K562 (cell line): ENCODE measurements around the gene TCP10L. TPM values are rescaled to one million over a fixed set of nuclear protein-coding genes. Genes with fewer than 3 reads are reported as not detected.
A peak's percentile ranks its signal among the peaks of the same experiment; 100 is the strongest.

Experiments
- CHD4 ChIP-seq: fragments of 200-600 bp; sonication (generic); IDR thresholded peaks from 3 replicates; pipeline ENCODE4 v1.6.1; 2012; ENCODE audit warnings: low read depth, mild to moderate bottlenecking, mixed read lengths, low read length, inconsistent platforms; ENCODE audit not compliant: insufficient read depth, insufficient replicate concordance, poor library complexity, severe bottlenecking
- CREM ChIP-seq: IDR thresholded peaks from 2 replicates; pipeline ENCODE4 v1.6.1; 2014; ENCODE audit warnings: antibody characterized with exemption, low read depth
- DNMT1 ChIP-seq: fragments of 450-650 bp; IDR thresholded peaks from 2 replicates; pipeline ENCODE4 v1.6.1; 2016; ENCODE audit warnings: antibody characterized with exemption, mild to moderate bottlenecking
- HCFC1 ChIP-seq: IDR thresholded peaks from 2 replicates; pipeline ENCODE4 v1.6.1; 2012; ENCODE audit warnings: low read depth, low read length, improper control_type of control experiment
- L3MBTL2 ChIP-seq: fragments of 450-650 bp; IDR thresholded peaks from 2 replicates; pipeline ENCODE4 v1.6.1; 2016; ENCODE audit warnings: mild to moderate bottlenecking, moderate library complexity
- MEIS2 ChIP-seq: fragments of 450-650 bp; IDR thresholded peaks from 2 replicates; pipeline ENCODE4 v1.6.1; 2014; ENCODE audit warnings: mild to moderate bottlenecking; ENCODE audit not compliant: partially characterized antibody
- NCOR1 ChIP-seq: fragments of 450-650 bp; IDR thresholded peaks from 2 replicates; pipeline ENCODE4 v1.6.1; 2016; ENCODE audit warnings: mild to moderate bottlenecking, moderate library complexity
- NFIC ChIP-seq: fragments of 450-650 bp; IDR thresholded peaks from 2 replicates; pipeline ENCODE4 v1.6.1; 2017; ENCODE audit warnings: mild to moderate bottlenecking, inconsistent platforms
- RAD21 ChIP-seq, 2 experiments: fragments of 250-450 bp in 1 of 2; fragments of 450-650 bp in 1 of 2; sonication (Bioruptor Pico) in 1 of 2; formaldehyde crosslinking in 1 of 2; IDR thresholded peaks in 1 of 2; conservative IDR thresholded peaks in 1 of 2; 2 replicates each; pipeline versions ENCODE4 v1.4.0 to v1.8.0; 2020 to 2022; ENCODE audit warnings: mild to moderate bottlenecking in 2 of 2, moderate library complexity in 1 of 2
- RAD51 ChIP-seq: fragments of 450-650 bp; IDR thresholded peaks from 2 replicates; pipeline ENCODE4 v1.7.1; 2016; ENCODE audit warnings: low read depth, mild to moderate bottlenecking, borderline replicate concordance
- SMC3 ChIP-seq: conservative IDR thresholded peaks from 2 replicates; pipeline ENCODE4 v1.6.1; 2011; ENCODE audit warnings: low read depth, low read length, improper control_type of control experiment; ENCODE audit not compliant: insufficient read depth
- SRF ChIP-seq, 2 experiments: fragments of 250-450, 450-650 bp in 1 of 2; sonication (Bioruptor Pico) in 1 of 2; sonication (generic) in 1 of 2; formaldehyde crosslinking; IDR thresholded peaks; 2 replicates each; pipeline versions ENCODE4 v1.5.0 to v1.5.1; 2020 to 2022; ENCODE audit warnings: mild to moderate bottlenecking in 1 of 2, missing genetic modification reagents in 1 of 2
- TAF1 ChIP-seq: IDR thresholded peaks from 2 replicates; pipeline ENCODE4 v1.6.1; 2011; ENCODE audit warnings: mild to moderate bottlenecking, low read length, moderate library complexity; ENCODE audit not compliant: insufficient read depth, control insufficient read depth, severe bottlenecking; ENCODE audit errors: extremely low read depth
- TARDBP ChIP-seq: fragments of 450-650 bp; IDR thresholded peaks from 2 replicates; pipeline ENCODE4 v1.6.1; 2016
- TBL1XR1 ChIP-seq, 2 experiments: IDR thresholded peaks; 2 replicates each; pipeline ENCODE4 v1.6.1; 2012; ENCODE audit warnings: improper control_type of control experiment in 2 of 2, low read length in 2 of 2, mild to moderate bottlenecking in 1 of 2
- TRIM24 ChIP-seq, 2 experiments: fragments of 450-650 bp; IDR thresholded peaks; 2 replicates each; pipeline ENCODE4 v1.6.1; 2016
- ZNF282 ChIP-seq: sonication (generic); formaldehyde crosslinking; IDR thresholded peaks from 2 replicates; pipeline ENCODE4 v1.8.1; 2023; ENCODE audit warnings: missing genetic modification reagents
- polyA plus RNA-seq, 8 experiments: library from polyadenylated mRNA; depleted of rRNA in 4 of 8; stranded (reverse) in 5 of 8; unstranded in 3 of 8; fragments of >200 nt; fragmentation: Nextera tagmentation in 2 of 8; fragmentation: Illumina TruSeq in 1 of 8; extraction: Ambion mirVana in 2 of 8; extraction: Trizol in 1 of 8; gene quantifications; 2 replicates each; pipeline versions ENCODE4 v1.2.1 to v1.2.3, GENCODE V29; 2011 to 2014; ENCODE audit warnings: inconsistent platforms in 1 of 8, missing spikeins in 1 of 8
- total RNA-seq, 7 experiments: library from RNA; depleted of rRNA in 6 of 7; stranded (reverse); fragments of >200 nt in 6 of 7; fragmentation: Illumina TruSeq in 2 of 7; extraction: Trizol in 2 of 7; gene quantifications; 2 replicates each; pipeline versions ENCODE4 v1.2.1 to v1.2.3, GENCODE V29; 2011 to 2021; ENCODE audit warnings: low replicate concordance in 1 of 7
- TF ChIP-seq, protein P1 (sequence below), 3 experiments: fragments of 200-800 bp in 1 of 3; sonication (Bioruptor generic) in 1 of 3; sonication (generic) in 1 of 3; formaldehyde crosslinking in 1 of 3; IDR thresholded peaks; 2 replicates each; pipeline versions ENCODE4 v1.6.1 to v1.8.0; 2016 to 2022; ENCODE audit warnings: mild to moderate bottlenecking in 2 of 3, missing compliant biosample characterization in 2 of 3, missing genetic modification characterization in 2 of 3, missing genetic modification reagents in 1 of 3
- TF ChIP-seq, protein P2 (sequence below): fragments of 200-800 bp; sonication (Bioruptor generic); IDR thresholded peaks from 2 replicates; pipeline ENCODE4 v1.6.1; 2017; ENCODE audit warnings: missing genetic modification characterization, missing compliant biosample characterization
- TF ChIP-seq, protein P3 (sequence below): fragments of 450-650 bp; IDR thresholded peaks from 2 replicates; pipeline ENCODE4 v1.6.1; 2016
- TF ChIP-seq, protein P4 (sequence below): sonication (generic); formaldehyde crosslinking; IDR thresholded peaks from 2 replicates; pipeline ENCODE4 v1.9.0; 2022; ENCODE audit warnings: mild to moderate bottlenecking, missing genetic modification reagents
- TF ChIP-seq, protein P5 (sequence below): sonication (generic); formaldehyde crosslinking; IDR thresholded peaks from 2 replicates; pipeline ENCODE4 v1.9.0; 2022; ENCODE audit warnings: mild to moderate bottlenecking, missing genetic modification reagents

TCP10L gene
- total and polyA plus RNA-seq, 9 of the 15 experiments (the other 6 are each of a cell fraction or from before 2014, with no cell fraction given) = 0.34 to 0.91 (median 0.56) TPM; not detected in 2

DNA sequence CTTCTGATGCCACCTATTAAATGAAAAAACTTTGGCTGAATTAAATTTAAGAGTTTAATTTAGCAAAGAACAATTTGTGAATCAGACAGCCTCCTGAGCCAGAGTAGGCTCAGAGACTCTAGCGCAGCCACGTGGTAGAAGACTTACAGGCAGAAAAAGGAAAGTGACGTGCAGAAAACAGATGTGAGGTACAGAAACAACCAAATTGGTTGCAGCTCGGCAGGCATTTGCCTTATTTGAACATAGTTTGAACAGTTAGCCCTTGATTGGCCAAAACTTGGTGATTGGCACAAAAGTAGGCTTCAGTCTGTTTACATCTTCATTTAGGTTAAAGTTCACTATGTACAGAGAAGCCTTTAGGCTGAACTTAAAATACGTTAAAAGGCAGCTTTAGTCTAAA is 22.9 kb downstream of the TCP10L start (continued):
- no peak for TF ChIP-seq DNMT1
- TF ChIP-seq ZNF282 (CRISPR knock-in tag) = no peak
- peak in 1 of 2 experiments; percentile 87; a peak in 2 of 4 replicates for TF ChIP-seq SRF (CRISPR knock-in tag; IDR thresholded peaks at IDR 0.05)
- TF ChIP-seq NFIC = 0 out of 2 replicates have a peak, but pooled peaks have one; percentile 2
- TF ChIP-seq, protein P1, sequence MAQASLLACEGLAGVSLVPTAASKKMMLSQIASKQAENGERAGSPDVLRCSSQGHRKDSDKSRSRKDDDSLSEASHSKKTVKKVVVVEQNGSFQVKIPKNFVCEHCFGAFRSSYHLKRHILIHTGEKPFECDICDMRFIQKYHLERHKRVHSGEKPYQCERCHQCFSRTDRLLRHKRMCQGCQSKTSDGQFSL (CRISPR knock-in tag; IDR thresholded peaks at IDR 0.05) = no peak
- TF ChIP-seq, protein P1 (tag; IDR thresholded peaks at IDR 0.05) = no peak
- peak; percentile 79 to 89 for TF ChIP-seq RAD21 (CRISPR knock-in tag; conservative IDR thresholded peaks at IDR 0.05 in 1 of 2, IDR thresholded peaks at IDR 0.05 in 1 of 2)
- no peak for TF ChIP-seq CHD4
- no peak for TF ChIP-seq NCOR1
- TF ChIP-seq, protein P2, sequence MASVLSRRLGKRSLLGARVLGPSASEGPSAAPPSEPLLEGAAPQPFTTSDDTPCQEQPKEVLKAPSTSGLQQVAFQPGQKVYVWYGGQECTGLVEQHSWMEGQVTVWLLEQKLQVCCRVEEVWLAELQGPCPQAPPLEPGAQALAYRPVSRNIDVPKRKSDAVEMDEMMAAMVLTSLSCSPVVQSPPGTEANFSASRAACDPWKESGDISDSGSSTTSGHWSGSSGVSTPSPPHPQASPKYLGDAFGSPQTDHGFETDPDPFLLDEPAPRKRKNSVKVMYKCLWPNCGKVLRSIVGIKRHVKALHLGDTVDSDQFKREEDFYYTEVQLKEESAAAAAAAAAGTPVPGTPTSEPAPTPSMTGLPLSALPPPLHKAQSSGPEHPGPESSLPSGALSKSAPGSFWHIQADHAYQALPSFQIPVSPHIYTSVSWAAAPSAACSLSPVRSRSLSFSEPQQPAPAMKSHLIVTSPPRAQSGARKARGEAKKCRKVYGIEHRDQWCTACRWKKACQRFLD = no peak
- no peak for TF ChIP-seq TARDBP
- no peak for TF ChIP-seq MEIS2
- peak; percentile 47; the same call in 1 of the 2 replicates for TF ChIP-seq CREM
- no peak for TF ChIP-seq TRIM24 (IDR thresholded peaks at IDR 0.05)
- TF ChIP-seq RAD51 = peak; percentile 14; the same call in 1 of the 2 replicates
- 0 out of 4 replicates have a peak, but pooled peaks of 1 of the 2 experiments have one; percentile 24 for TF ChIP-seq TBL1XR1 (IDR thresholded peaks at IDR 0.05; ENCODE audit: low read length in 2 of 2)
- TF ChIP-seq SMC3 = peak; percentile 76
- TF ChIP-seq, protein P3, sequence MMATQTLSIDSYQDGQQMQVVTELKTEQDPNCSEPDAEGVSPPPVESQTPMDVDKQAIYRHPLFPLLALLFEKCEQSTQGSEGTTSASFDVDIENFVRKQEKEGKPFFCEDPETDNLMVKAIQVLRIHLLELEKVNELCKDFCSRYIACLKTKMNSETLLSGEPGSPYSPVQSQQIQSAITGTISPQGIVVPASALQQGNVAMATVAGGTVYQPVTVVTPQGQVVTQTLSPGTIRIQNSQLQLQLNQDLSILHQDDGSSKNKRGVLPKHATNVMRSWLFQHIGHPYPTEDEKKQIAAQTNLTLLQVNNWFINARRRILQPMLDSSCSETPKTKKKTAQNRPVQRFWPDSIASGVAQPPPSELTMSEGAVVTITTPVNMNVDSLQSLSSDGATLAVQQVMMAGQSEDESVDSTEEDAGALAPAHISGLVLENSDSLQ = peak; percentile 74
- TF ChIP-seq L3MBTL2 = 0 out of 2 replicates have a peak, but pooled peaks have one; percentile 13
- no peak for TF ChIP-seq TAF1
- TF ChIP-seq, protein P4, sequence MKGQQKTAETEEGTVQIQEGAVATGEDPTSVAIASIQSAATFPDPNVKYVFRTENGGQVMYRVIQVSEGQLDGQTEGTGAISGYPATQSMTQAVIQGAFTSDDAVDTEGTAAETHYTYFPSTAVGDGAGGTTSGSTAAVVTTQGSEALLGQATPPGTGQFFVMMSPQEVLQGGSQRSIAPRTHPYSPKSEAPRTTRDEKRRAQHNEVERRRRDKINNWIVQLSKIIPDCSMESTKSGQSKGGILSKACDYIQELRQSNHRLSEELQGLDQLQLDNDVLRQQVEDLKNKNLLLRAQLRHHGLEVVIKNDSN (CRISPR knock-in tag) = peak; percentile 43; the same call in 1 of the 2 replicates
- no peak for TF ChIP-seq HCFC1
- TF ChIP-seq, protein P5, sequence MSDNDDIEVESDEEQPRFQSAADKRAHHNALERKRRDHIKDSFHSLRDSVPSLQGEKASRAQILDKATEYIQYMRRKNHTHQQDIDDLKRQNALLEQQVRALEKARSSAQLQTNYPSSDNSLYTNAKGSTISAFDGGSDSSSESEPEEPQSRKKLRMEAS (CRISPR knock-in tag) = no peak
